HepG2 (cell line): ENCODE results near the gene PXYLP1. TPM values are rescaled to one million over a fixed set of nuclear protein-coding genes. Genes with fewer than 3 reads are reported as not detected.

Experiments used
- AHR ChIP-seq: IDR thresholded peaks from 2 replicates; pipeline ENCODE4 v1.6.1; 2018; ENCODE audit warnings: missing genetic modification reagents, missing compliant biosample characterization
- CBFB ChIP-seq: sonication (generic); formaldehyde crosslinking; IDR thresholded peaks from 2 replicates; pipeline ENCODE4 v1.4.0; 2020; ENCODE audit warnings: missing genetic modification reagents
- DNMT3B ChIP-seq: conservative IDR thresholded peaks from 2 replicates; pipeline ENCODE4 v1.6.1; 2016; ENCODE audit warnings: missing biosample characterization, control low read depth
- FOSL2 ChIP-seq: sonication (generic); formaldehyde crosslinking; IDR thresholded peaks from 2 replicates; pipeline ENCODE4 v1.4.0; 2020; ENCODE audit warnings: missing genetic modification reagents
- IRF2 ChIP-seq: IDR thresholded peaks from 2 replicates; pipeline ENCODE4 v1.6.1; 2018; ENCODE audit warnings: missing genetic modification reagents, missing compliant biosample characterization
- ISX ChIP-seq: sonication (generic); formaldehyde crosslinking; conservative IDR thresholded peaks from 2 replicates; pipeline ENCODE4 v1.5.0; 2020; ENCODE audit warnings: missing genetic modification reagents
- JUND ChIP-seq: sonication (generic); formaldehyde crosslinking; IDR thresholded peaks from 2 replicates; pipeline ENCODE4 v1.8.0; 2022; ENCODE audit warnings: mild to moderate bottlenecking, missing genetic modification reagents
- MAFG ChIP-seq: sonication (generic); formaldehyde crosslinking; IDR thresholded peaks from 2 replicates; pipeline ENCODE4 v1.5.1; 2020; ENCODE audit warnings: mild to moderate bottlenecking, missing genetic modification reagents
- MTF2 ChIP-seq: sonication (generic); formaldehyde crosslinking; IDR thresholded peaks from 2 replicates; pipeline ENCODE4 v1.5.0; 2020; ENCODE audit warnings: missing genetic modification reagents, borderline replicate concordance
- ONECUT2 ChIP-seq: sonication (generic); formaldehyde crosslinking; IDR thresholded peaks from 2 replicates; pipeline ENCODE4 v1.4.0; 2020; ENCODE audit warnings: missing genetic modification reagents
- POGZ ChIP-seq: sonication (generic); formaldehyde crosslinking; IDR thresholded peaks from 2 replicates; pipeline ENCODE4 v1.4.0; 2020; ENCODE audit warnings: mild to moderate bottlenecking, missing genetic modification reagents
- POLR2A ChIP-seq, 2 experiments: IDR thresholded peaks; 2 replicates each; pipeline ENCODE4 v1.6.1; 2011; ENCODE audit warnings: low read depth in 2 of 2, low read length in 2 of 2, mild to moderate bottlenecking in 1 of 2, moderate library complexity in 1 of 2; ENCODE audit not compliant: insufficient read depth in 1 of 2
- U2AF1 ChIP-seq: fragments of 200-400 bp; formaldehyde crosslinking; optimal IDR thresholded peaks from 2 replicates; pipeline ENCODE3; 2017; ENCODE audit warnings: mild to moderate bottlenecking, low read depth, low read length
- ZNF30 ChIP-seq: sonication (generic); formaldehyde crosslinking; IDR thresholded peaks from 2 replicates; pipeline ENCODE4 v1.5.0; 2020; ENCODE audit warnings: mild to moderate bottlenecking, missing genetic modification reagents
- ZNF34 ChIP-seq: sonication (generic); formaldehyde crosslinking; IDR thresholded peaks from 2 replicates; pipeline ENCODE4 v1.4.0; 2020; ENCODE audit warnings: mild to moderate bottlenecking, missing genetic modification reagents, borderline replicate concordance
- ZNF619 ChIP-seq: sonication (generic); formaldehyde crosslinking; IDR thresholded peaks from 2 replicates; pipeline ENCODE4 v1.4.0; 2020; ENCODE audit warnings: mild to moderate bottlenecking, missing genetic modification reagents
- ZNF672 ChIP-seq: sonication (generic); formaldehyde crosslinking; IDR thresholded peaks from 2 replicates; pipeline ENCODE4 v1.8.1; 2022; ENCODE audit warnings: missing genetic modification reagents
- ZNF792 ChIP-seq: IDR thresholded peaks from 2 replicates; pipeline ENCODE4 v1.6.1; 2016
- polyA plus RNA-seq, 8 experiments: library from polyadenylated mRNA; depleted of rRNA in 3 of 8; stranded (reverse) in 7 of 8; unstranded in 1 of 8; fragments of >200 nt; fragmentation: Illumina TruSeq in 4 of 8; extraction: Trizol in 4 of 8; gene quantifications; 2 replicates each; pipeline versions ENCODE4 v1.2.1 to v1.2.3, GENCODE V29; 2011 to 2016; ENCODE audit warnings: low read depth in 4 of 8, missing spikeins in 1 of 8, mixed read lengths in 1 of 8; ENCODE audit not compliant: insufficient read depth in 1 of 8
- total RNA-seq, 5 experiments: library from RNA; depleted of rRNA; stranded (reverse); fragments of >200 nt; fragmentation: Illumina TruSeq; extraction: Trizol; gene quantifications; 2 replicates each; pipeline ENCODE4 v1.2.3, GENCODE V29; 2016; ENCODE audit warnings: low read depth in 1 of 5
- TF ChIP-seq, protein P1 (sequence below): sonication (generic); formaldehyde crosslinking; IDR thresholded peaks from 2 replicates; pipeline ENCODE4 v1.4.0; 2020; ENCODE audit warnings: mild to moderate bottlenecking, low read depth, missing genetic modification reagents
- TF ChIP-seq, protein P2 (sequence below): sonication (generic); formaldehyde crosslinking; IDR thresholded peaks from 2 replicates; pipeline ENCODE4 v1.4.0; 2020; ENCODE audit warnings: mild to moderate bottlenecking, missing genetic modification reagents
- TF ChIP-seq, protein P3 (sequence below): IDR thresholded peaks from 2 replicates; pipeline ENCODE4 v1.6.1; 2016
- TF ChIP-seq, protein P4 (sequence below): sonication (generic); formaldehyde crosslinking; IDR thresholded peaks from 2 replicates; pipeline ENCODE4 v1.8.1; 2023; ENCODE audit warnings: mild to moderate bottlenecking, missing genetic modification reagents
- TF ChIP-seq, protein P5 (sequence below): sonication (generic); formaldehyde crosslinking; IDR thresholded peaks from 2 replicates; pipeline ENCODE4 v1.4.0; 2020; ENCODE audit warnings: mild to moderate bottlenecking, missing genetic modification reagents
- TF ChIP-seq, protein P6 (sequence below): sonication (generic); formaldehyde crosslinking; IDR thresholded peaks from 2 replicates; pipeline ENCODE4 v1.5.0; 2020; ENCODE audit warnings: mild to moderate bottlenecking, missing genetic modification reagents, moderate library complexity

The PXYLP1 gene
- total and polyA plus RNA-seq, 2 of the 13 experiments (the other 11 are each of a cell fraction or from before 2014, with no cell fraction given), result 4.9 to 8.1 TPM

DNA sequence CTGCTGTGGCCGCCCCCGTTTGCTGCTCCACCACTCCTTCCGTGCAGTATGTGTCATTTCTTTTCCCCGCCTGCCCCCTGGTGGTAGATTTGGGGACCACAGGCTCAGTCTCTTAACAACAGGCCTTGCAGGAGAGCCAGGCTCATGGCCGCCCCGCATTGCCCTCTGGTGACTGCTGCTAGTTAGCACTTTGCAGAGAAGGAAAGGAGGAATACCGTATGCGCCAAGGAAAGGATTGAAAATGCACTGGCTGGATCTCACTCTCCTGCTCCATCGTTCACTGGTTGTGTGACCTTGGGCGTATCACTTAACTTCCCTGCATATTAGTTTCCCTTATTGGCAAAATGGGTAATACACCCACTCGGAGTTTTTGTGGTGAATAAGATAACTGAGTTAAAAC lies 39.3 kb upstream of the PXYLP1 start (continued):
- no peak for TF ChIP-seq ISX (CRISPR knock-in tag)
- TF ChIP-seq, protein P1, sequence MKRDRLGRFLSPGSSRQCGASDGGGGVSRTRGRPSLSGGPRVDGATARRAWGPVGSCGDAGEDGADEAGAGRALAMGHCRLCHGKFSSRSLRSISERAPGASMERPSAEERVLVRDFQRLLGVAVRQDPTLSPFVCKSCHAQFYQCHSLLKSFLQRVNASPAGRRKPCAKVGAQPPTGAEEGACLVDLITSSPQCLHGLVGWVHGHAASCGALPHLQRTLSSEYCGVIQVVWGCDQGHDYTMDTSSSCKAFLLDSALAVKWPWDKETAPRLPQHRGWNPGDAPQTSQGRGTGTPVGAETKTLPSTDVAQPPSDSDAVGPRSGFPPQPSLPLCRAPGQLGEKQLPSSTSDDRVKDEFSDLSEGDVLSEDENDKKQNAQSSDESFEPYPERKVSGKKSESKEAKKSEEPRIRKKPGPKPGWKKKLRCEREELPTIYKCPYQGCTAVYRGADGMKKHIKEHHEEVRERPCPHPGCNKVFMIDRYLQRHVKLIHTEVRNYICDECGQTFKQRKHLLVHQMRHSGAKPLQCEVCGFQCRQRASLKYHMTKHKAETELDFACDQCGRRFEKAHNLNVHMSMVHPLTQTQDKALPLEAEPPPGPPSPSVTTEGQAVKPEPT (CRISPR knock-in tag), result no peak
- TF ChIP-seq CBFB (CRISPR knock-in tag), result 0 out of 2 replicates have a peak, but pooled peaks have one; percentile 21
- TF ChIP-seq, protein P2, sequence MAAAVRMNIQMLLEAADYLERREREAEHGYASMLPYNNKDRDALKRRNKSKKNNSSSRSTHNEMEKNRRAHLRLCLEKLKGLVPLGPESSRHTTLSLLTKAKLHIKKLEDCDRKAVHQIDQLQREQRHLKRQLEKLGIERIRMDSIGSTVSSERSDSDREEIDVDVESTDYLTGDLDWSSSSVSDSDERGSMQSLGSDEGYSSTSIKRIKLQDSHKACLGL (CRISPR knock-in tag), result no peak
- TF ChIP-seq ZNF34 (CRISPR knock-in tag), result no peak
- TF ChIP-seq U2AF1, result no peak
- peak; percentile 54; the same call in 1 of the 2 replicates for TF ChIP-seq IRF2
- no peak for TF ChIP-seq MTF2 (CRISPR knock-in tag)
- no peak for TF ChIP-seq DNMT3B (CRISPR knock-in tag)
- TF ChIP-seq, protein P3, sequence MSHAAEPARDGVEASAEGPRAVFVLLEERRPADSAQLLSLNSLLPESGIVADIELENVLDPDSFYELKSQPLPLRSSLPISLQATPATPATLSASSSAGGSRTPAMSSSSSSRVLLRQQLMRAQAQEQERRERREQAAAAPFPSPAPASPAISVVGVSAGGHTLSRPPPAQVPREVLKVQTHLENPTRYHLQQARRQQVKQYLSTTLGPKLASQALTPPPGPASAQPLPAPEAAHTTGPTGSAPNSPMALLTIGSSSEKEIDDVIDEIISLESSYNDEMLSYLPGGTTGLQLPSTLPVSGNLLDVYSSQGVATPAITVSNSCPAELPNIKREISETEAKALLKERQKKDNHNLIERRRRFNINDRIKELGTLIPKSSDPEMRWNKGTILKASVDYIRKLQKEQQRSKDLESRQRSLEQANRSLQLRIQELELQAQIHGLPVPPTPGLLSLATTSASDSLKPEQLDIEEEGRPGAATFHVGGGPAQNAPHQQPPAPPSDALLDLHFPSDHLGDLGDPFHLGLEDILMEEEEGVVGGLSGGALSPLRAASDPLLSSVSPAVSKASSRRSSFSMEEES (CRISPR knock-in tag), result no peak
- no peak for TF ChIP-seq ZNF672 (CRISPR knock-in tag)
- 0 out of 2 replicates have a peak, but pooled peaks have one; percentile 44 for TF ChIP-seq ZNF792 (CRISPR knock-in tag)
- no peak for TF ChIP-seq POGZ (CRISPR knock-in tag)
- TF ChIP-seq ONECUT2 (CRISPR knock-in tag), result no peak
- TF ChIP-seq, protein P4, sequence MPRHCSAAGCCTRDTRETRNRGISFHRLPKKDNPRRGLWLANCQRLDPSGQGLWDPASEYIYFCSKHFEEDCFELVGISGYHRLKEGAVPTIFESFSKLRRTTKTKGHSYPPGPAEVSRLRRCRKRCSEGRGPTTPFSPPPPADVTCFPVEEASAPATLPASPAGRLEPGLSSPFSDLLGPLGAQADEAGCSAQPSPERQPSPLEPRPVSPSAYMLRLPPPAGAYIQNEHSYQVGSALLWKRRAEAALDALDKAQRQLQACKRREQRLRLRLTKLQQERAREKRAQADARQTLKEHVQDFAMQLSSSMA (CRISPR knock-in tag), result 0 out of 2 replicates have a peak, but pooled peaks have one; percentile 33
- TF ChIP-seq AHR (CRISPR knock-in tag), result no peak
- no peak for TF ChIP-seq POLR2A (IDR thresholded peaks at IDR 0.05; ENCODE audit: insufficient read depth in 1 of 2, low read depth in 2 of 2, low read length in 2 of 2)
- TF ChIP-seq FOSL2 (CRISPR knock-in tag), result peak; percentile 65; the same call in 1 of the 2 replicates
- TF ChIP-seq, protein P5, sequence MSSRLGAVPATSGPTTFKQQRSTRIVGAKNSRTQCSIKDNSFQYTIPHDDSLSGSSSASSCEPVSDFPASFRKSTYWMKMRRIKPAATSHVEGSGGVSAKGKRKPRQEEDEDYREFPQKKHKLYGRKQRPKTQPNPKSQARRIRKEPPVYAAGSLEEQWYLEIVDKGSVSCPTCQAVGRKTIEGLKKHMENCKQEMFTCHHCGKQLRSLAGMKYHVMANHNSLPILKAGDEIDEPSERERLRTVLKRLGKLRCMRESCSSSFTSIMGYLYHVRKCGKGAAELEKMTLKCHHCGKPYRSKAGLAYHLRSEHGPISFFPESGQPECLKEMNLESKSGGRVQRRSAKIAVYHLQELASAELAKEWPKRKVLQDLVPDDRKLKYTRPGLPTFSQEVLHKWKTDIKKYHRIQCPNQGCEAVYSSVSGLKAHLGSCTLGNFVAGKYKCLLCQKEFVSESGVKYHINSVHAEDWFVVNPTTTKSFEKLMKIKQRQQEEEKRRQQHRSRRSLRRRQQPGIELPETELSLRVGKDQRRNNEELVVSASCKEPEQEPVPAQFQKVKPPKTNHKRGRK (CRISPR knock-in tag), result no peak
- TF ChIP-seq, protein P6, sequence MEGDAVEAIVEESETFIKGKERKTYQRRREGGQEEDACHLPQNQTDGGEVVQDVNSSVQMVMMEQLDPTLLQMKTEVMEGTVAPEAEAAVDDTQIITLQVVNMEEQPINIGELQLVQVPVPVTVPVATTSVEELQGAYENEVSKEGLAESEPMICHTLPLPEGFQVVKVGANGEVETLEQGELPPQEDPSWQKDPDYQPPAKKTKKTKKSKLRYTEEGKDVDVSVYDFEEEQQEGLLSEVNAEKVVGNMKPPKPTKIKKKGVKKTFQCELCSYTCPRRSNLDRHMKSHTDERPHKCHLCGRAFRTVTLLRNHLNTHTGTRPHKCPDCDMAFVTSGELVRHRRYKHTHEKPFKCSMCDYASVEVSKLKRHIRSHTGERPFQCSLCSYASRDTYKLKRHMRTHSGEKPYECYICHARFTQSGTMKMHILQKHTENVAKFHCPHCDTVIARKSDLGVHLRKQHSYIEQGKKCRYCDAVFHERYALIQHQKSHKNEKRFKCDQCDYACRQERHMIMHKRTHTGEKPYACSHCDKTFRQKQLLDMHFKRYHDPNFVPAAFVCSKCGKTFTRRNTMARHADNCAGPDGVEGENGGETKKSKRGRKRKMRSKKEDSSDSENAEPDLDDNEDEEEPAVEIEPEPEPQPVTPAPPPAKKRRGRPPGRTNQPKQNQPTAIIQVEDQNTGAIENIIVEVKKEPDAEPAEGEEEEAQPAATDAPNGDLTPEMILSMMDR (CRISPR knock-in tag), result peak; percentile 99
- TF ChIP-seq MAFG, result no peak
- no peak for TF ChIP-seq JUND
- TF ChIP-seq ZNF30 (CRISPR knock-in tag), result no peak
- TF ChIP-seq ZNF619 (CRISPR knock-in tag), result peak; percentile 74; the same call in 1 of the 2 replicates
